Fibroblast of the aortic adventitia (primary cell): ENCODE data around the gene SHANK1. TPM values are rescaled to one million over a fixed set of nuclear protein-coding genes. Genes with fewer than 3 reads are reported as not detected.

Experiments
- DNase-seq: peaks from one replicate; pipeline ENCODE4 v3.0.0-alpha.2; 2010; ENCODE audit warnings: low read depth
- H3K4me3 ChIP-seq: 2 replicates; pipeline ENCODE4 v1.5.1; 2011; ENCODE audit warnings: low read depth, mild to moderate bottlenecking, control low read depth, low read length, moderate library complexity
- CTCF ChIP-seq: IDR thresholded peaks from 2 replicates; pipeline ENCODE4 v1.5.1; 2011; ENCODE audit warnings: mild to moderate bottlenecking, low read length, control low read depth, inconsistent platforms; ENCODE audit not compliant: insufficient read depth
- total RNA-seq: library from RNA; depleted of rRNA; stranded (reverse); fragments of >200 nt; gene quantifications from 2 replicates; pipeline ENCODE4 v1.2.3, GENCODE V29; 2012; ENCODE audit warnings: low replicate concordance

The SHANK1 gene
- total RNA-seq, 1 donor: 4.2 TPM

GRCh38 chr19:50702871-50703829 lies 16.5 kb downstream of the SHANK1 start:
- no peak for DNase-seq
- no peak for TF ChIP-seq CTCF
- no peak overlapping the region for H3K4me3 ChIP-seq

- no peak for TF ChIP-seq CTCF
- DNase-seq: no peak
- H3K4me3 ChIP-seq: no peak overlapping the region
Measured at GRCh38 chr19:50702158-50702870, 17.3 kb downstream of the SHANK1 start.

GRCh38 chr19:50701367-50701985 lies 18.1 kb downstream of the SHANK1 start:
- DNase-seq: no peak
- TF ChIP-seq CTCF: no peak
- no peak overlapping the region for H3K4me3 ChIP-seq

- no peak overlapping the region for H3K4me3 ChIP-seq
- DNase-seq: no peak
Measured at GRCh38 chr19:50697414-50698124, 22.0 kb downstream of the SHANK1 start.

GRCh38 chr19:50696094-50696483 lies 23.5 kb downstream of the SHANK1 start:
- no peak for DNase-seq
- TF ChIP-seq CTCF: no peak
- no peak overlapping the region for H3K4me3 ChIP-seq

More at GRCh38 chr19:50697414-50698124, 22.0 kb downstream of the SHANK1 start:
- TF ChIP-seq CTCF: no peak
